Activated CD4-positive, CD25-positive, alpha-beta regulatory T cell (primary cell): ENCODE measurements around the gene GALNT18.

Experiments used
- DNase-seq, 4 experiments: peaks; one replicate each; lab custom pipeline; 2025; lab: John Stamatoyannopoulos, UW

Gene GALNT18

DNA sequence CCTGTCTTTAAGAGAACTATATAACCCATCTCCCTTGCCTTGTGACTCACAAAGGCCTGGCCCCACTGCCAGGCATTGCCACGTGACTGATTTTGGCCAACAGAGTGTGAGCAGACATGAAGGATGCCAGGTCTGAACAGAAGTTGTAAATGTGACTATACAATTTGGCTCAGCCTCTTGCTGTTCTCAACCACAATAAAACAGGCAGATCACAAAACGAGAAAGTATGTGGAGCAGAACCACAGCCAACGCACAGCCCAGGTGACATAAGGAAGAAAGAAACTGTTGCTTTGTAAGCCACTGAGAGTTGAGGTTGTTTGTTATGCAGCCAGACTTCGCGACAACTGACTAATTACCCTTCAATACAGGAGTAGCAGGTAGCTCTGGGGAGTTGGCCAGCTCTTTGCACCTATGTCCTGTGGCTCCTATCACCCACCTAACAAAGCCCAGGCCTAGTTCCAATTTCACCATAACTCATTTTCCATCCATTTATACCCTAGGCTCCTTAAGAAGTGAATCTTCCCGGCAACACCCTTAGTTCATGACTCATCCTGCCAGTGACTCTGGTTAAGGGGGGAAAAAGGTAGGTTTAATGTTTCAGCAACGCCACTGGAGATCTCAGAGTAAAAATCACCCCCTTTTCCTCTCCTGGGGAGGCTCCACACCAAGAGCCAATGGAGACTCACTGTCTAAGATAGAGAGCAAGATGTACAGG is 53.7 kb downstream of the GALNT18 start:
- DNase-seq, result no peak

DNA sequence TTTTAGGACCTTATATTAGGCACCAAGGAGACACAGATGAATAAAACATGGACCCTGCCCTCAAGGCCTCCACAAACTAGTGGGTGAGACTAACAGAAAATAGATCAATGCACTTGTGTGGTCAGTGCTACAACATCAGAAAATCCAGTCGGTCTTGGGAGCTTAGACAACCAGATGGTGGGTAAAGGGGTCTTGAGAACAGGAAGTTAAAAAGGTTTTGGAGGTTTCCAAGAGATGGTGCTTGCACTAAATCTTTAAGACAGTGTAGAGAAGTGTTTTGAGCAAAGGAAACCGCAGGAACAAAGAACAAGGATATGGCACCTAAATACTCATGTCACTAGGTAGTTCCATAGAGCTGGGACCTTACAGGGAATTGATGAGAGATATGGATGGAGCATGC is 56.2 kb downstream of the GALNT18 start:
- no peak for DNase-seq

- no peak for DNase-seq
Measured at GRCh38 chr11:11563200-11563975, 58.4 kb downstream of the GALNT18 start.

DNA sequence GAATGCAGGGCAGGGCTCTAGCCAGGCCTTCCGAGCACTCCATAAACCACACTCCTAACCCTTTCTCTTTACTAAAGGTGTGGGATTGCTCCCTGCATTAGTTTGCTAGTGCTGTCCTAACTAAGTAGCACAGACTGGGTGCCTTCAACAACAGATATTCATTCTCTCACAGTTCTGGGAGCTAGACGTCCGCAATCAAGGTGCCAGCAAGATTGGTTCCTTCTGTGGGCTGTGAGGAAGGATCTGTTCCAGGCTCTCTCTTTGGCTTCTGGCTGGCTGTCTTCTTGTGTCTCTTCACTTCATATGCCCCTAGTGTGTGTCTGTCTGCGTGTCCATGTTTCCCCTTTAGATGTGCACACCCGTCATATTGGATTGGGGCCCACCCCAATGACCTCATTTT is 59.8 kb downstream of the GALNT18 start:
- DNase-seq, result no peak

GRCh38 chr11:11558826-11559225 is 63.0 kb downstream of the GALNT18 start:
- no peak for DNase-seq

DNA sequence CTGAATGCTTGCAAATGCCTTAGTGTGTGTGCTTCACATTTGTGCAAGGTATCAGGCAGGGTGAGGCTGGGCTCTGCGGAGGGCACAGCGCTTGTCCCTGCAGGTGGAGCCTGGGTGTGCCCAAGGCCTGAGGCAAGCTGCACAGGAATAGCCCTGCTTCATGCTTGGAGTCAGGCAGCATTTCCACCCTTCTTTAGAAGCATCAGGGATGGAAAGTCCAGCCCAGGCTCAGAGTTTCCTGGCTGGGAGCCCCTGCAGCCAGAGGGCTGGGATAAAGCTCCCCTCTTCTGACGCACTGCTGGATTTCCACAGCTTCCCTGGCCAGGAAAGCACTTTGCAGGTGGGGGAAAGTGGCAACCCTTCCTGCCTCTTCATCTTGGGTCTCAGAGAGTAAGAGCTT is 63.4 kb downstream of the GALNT18 start:
- DNase-seq, result no peak

GRCh38 chr11:11555208-11555607 is 66.6 kb downstream of the GALNT18 start:
- no peak for DNase-seq

- no peak for DNase-seq
Measured at GRCh38 chr11:11553573-11553972, 68.2 kb downstream of the GALNT18 start.

DNA sequence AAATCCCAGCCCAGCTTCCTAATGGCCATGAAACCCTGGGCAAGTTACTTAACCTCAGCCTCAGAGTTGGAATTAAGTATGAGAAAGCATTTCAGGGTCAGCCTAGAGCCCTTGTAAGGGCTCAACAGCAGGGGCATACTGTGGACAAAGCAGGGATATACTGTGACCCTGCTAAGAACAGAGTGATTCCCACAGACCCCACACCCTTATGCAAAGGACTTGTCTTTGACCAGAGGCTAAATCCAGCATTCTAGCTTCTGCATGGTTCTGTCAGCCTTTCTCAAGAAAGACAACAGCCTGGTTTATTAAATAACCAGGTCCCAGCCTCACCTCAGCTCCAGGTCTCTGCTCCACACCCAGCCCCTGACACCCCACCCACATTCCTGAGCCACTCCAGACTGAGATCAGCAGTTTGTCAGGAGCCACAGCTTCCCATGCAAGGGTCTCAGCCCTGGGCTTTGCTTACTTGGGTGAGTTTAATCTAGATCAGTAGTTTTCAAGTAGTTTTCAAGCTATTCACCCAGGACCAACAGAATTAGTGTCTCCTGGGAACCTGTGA is 69.2 kb downstream of the GALNT18 start:
- no peak for DNase-seq

- DNase-seq, result no peak
Measured at GRCh38 chr11:11550534-11550933, 71.3 kb downstream of the GALNT18 start.

- DNase-seq, result no peak
Measured at GRCh38 chr11:11545285-11546275, 76.2 kb downstream of the GALNT18 start.

DNA sequence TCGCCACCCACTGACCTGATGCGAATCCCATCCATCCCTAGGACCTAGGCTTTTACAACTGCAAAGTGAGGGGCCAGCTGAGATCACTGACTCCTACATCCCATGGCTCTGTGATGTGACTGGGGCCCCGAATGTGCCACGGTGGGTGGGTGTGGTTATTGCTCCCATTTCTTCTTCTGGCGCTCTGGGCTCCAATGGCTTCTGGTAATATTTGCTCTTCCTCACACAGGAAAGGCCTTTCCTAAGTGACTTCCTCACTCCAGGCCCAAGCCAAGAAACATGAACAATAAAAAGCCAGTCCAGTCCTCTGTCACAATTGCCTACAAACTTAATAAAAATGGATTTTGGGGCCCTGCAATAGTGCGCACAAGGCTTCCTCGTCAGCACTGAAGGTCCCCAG is 78.1 kb downstream of the GALNT18 start:
- no peak for DNase-seq

- DNase-seq, result no peak
Measured at GRCh38 chr11:11540157-11540556, 81.6 kb downstream of the GALNT18 start.

DNA sequence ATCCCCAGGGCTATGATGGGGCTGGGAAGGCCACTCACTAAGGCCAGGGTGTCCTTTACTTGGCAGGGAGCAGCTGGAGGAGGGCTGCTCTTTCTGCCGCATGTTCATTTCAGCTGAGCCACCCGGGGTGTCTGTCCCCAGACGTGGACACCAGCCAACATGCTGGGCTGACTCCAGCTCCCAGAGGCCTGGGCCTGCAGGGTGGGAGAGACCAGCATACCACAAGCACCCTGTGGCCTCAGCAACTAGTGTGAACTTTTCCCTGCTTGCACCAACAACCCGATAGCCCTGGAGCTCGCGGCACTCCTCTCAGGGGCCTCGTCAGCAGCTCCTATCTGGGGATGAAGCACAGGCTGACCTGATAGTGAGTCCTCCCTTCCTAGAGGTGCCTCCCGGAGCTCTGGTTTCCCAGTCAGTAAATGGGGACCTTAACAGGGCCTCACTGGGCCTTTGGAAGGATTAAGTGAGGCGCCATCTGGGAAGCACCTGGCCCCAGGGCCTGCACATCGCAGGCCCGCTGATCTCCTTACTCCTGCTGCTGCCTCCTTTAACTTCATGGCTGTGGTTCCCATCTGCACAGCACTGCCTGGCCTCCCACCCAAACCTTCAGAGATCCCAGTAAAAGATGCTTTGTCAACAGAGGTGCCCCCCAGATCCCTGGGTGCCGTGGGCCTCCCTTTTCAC is 83.4 kb downstream of the GALNT18 start:
- no peak for DNase-seq

DNA sequence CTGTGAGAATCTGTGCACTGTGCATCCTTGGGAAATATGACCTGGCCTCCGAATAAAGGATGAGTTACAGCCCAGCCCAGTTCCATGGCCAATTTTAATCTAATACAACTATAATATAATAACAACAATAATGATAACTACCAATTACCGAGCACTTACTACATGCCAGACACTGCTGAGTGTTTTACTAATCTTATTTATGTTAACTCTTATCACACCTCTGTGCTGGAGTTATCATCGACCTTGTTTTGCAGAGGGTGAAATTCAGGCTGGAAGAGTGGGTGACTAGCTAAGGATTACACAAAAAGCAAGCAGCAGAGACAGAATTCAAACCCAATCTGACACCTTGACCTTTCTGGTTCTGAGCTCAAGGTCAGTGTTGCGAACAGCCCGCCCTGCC is 83.9 kb downstream of the GALNT18 start:
- no peak for DNase-seq

DNA sequence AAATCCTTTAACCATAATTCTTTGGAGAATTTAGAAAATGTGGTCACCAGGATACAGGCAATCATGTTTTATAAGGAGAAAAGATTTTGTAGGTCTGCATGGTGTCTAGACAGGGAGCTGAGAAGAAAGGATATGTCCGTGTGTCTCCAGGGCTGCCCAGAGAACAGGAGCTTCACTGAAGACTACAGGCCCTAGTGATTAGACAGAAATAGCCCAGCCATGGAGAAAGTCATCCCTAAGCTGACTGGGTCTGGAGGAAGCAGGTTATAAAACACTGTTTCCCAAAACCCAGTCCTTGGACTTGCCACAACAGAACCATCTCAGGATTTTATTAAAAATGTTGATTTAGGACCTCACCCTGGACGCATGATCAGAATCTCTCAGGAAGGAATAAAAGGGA is 84.4 kb downstream of the GALNT18 start:
- no peak for DNase-seq

DNA sequence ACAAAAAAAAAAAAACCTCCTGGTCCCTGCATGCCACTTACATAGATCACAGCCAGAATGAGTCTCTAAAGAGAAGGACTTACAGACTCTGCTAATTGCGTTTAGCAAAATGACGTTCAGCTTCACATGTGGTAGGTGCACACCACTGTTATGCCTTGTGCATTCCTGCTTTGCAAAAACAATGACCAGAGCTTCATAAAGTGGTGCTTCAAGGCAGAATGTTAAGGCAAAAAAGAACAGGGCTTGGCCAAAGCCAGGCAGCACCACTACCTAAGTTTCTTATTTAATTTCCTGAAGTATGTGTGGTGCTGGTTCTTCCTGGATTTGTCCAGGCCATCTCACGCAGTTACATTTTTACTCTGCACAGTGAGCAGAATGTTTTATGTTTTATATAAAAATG is 85.2 kb downstream of the GALNT18 start:
- DNase-seq, result no peak

GRCh38 chr11:11535611-11536010 is 86.2 kb downstream of the GALNT18 start:
- DNase-seq, result no peak

GRCh38 chr11:11534981-11535380 is 86.8 kb downstream of the GALNT18 start:
- no peak for DNase-seq

DNA sequence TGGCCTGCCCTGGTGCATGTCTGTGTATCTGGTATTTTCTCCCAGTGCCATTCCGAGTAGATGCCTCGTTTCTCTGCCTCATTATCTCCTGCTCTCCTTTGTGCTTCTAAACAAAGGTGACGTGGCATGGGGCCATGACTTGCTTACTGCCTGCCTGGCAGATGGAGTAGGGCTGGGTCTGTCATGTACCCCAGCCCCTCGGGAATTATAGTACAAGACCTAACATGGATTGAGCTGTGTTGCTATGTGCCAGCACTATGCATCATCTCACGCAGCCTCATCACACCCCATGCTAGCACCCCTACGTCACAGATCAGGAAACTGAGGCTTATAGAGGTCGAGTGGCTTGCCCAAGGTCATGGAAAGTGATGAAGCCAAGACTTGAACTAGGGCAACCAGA is 88.1 kb downstream of the GALNT18 start:
- no peak for DNase-seq

DNA sequence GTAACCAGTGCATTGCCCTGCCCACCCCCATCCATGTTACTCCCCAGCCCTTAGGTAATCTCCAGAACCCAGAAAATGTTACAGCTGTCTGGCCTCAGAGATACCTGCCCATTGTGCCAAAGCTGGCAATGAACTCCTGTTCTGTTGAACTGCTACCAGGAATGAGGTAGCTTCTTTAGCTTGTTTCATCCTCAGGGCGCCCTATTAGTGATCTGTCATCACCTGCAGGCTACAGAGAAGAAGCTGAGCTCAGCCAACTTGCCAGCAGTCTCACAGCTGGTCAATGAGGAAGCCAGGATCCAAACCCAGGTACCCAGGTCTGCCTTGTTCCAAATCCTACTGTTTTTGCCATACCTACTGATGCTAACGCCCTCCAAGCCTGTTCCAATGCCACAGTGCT is 88.7 kb downstream of the GALNT18 start:
- no peak for DNase-seq

DNA sequence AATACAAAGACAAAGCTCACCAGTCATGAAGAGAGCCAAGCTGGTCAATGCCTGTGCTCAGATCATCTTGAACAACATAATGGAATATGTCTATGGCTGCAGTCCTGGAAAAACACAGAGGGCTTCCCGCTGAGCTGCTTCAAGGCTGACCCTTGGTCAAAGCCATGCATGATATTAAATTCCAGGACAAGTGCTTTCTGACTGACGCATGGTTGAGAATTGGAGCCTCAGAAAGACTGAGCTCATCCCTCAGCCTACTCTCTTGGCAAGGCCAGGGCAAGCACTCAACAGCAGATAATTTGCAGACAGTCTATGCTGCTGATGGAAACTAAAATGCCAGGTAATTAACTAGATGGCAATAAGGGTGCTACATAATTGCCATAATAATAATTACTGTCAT is 89.2 kb downstream of the GALNT18 start:
- DNase-seq, result no peak
